Measurements from ENCODE around the gene PHRF1.
"Not testable (repeated sequence)": the region's sequence is repeated elsewhere in the genome, so short reads cannot be mapped to it uniquely, and the experiment has no call there.

Gene PHRF1

DNA sequence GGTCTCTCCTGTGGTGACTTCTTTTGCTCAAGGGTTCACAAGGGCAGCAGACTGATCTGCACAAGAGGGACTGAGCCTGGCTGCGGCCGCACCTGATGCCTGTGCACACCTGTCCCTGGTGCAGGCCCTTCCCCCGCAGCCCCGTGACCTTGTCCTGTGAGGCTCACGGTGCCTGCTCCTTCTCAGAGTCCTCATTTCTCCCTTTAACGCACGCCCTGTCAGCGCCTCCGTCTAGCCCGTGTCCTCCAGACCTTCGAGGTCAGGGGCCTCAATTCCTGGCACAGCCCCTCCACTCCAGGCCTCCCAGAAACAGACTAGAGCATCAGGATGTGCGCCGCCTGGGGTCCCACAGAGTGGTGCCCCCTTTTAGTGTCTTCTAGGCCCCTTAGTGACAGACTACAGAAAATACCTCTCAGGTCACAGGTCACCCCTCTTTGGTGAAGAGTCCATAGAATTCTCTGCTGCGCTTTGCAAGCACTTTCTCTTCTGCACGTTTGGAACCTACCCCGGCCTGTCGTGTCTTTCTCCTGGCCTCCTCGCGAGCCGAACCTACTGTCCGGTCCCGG lies 59.8 kb downstream of the PHRF1 start:
- no peak for DNase-seq (ENCODE audit: low read depth)

DNA sequence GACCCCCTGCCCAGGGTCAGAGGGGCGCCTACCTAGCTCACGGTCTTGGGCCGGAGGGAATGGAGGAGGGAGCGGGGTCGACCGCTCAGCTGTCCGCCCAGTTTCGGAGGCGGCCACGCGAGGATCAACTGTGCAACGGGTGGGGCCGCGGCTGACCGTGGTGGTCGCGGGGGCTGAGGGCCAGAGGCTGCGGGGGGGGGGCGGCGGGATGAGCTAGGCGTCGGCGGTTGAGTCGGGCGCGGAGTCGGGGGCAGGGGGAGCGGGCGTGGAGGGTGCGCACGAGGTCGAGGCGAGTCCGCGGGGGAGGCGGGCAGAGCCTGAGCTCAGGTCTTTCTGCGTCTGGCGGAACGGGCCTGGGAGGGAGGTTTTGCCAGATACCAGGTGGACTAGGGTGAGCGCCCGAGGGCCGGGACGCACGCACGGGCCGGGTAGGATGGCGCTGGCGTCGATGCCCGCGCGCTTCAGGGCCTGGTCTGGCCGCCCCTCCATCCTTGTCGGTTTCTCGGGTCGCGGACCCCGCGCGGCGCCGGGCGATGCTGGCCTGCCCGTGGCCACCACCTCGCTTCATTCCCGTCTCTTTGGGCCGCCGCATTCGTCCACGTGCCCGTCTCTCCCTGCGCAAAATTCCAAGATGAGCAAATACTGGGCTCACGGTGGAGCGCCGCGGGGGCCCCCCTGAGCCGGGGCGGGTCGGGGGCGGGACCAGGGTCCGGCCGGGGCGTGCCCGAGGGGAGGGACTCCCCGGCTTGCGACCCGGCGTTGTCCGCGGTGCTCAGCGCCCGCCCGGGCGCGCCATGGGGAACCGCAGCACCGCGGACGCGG lies 60.5 kb downstream of the PHRF1 start, which contains the start of gene DRD4:
Gene DRD4 (plus strand): TSS at position 759 of the 822 bp plus-strand sequence. CDS start 36 bp downstream, at position 795.
- DNase-seq (ENCODE audit: low read depth) = no peak

DNA sequence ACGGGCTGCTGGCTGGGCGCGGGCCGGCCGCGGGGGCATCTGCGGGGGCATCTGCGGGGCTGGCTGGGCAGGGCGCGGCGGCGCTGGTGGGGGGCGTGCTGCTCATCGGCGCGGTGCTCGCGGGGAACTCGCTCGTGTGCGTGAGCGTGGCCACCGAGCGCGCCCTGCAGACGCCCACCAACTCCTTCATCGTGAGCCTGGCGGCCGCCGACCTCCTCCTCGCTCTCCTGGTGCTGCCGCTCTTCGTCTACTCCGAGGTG lies 61.0 kb downstream of the PHRF1 start:
- no peak for DNase-seq (ENCODE audit: low read depth)

DNA sequence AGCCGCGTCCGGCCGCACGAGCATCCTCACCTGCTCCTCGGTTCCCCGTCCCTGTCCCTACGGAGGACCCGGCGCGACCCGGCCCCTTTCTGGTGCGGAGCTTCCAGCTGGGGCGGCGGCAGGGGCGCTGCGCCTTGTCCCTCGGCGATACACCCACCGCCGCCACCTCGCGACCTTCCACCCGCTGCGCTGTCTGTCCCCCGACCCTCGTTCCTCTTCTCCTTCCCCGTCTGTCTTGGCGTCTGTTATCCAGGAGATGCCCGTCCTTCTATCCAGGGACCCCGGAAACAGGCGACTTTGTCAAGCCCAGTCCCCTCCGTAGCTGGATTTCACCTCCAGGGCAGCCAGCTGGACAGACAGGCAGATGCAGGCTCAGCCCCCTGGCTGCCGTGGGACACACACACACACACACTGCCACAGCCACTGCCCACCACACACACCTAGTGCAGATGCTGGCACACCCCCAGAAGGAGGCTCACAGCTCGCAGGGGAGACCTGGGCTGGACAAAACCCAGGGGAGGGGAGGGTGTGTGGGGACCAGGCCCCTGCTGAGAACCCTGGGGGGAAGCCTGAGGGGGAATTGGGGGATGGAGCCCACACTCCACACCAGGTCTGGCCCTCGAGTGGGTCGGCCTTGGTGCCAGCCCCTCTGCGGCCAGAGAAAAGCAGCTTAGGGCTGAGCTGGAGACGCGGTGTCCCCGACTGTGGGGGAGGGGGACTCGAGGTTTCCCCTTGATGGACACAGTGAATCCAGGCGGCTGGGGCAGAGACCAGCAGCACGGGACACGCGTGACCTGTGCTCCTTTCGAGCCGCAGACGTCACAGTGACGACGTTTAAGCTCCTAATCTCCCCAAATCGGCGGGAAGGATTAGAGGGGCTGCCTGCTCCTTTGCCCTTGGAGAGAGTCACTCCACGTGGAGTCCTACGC lies 61.6 kb downstream of the PHRF1 start:
- DNase-seq (ENCODE audit: low read depth) = no peak

DNA sequence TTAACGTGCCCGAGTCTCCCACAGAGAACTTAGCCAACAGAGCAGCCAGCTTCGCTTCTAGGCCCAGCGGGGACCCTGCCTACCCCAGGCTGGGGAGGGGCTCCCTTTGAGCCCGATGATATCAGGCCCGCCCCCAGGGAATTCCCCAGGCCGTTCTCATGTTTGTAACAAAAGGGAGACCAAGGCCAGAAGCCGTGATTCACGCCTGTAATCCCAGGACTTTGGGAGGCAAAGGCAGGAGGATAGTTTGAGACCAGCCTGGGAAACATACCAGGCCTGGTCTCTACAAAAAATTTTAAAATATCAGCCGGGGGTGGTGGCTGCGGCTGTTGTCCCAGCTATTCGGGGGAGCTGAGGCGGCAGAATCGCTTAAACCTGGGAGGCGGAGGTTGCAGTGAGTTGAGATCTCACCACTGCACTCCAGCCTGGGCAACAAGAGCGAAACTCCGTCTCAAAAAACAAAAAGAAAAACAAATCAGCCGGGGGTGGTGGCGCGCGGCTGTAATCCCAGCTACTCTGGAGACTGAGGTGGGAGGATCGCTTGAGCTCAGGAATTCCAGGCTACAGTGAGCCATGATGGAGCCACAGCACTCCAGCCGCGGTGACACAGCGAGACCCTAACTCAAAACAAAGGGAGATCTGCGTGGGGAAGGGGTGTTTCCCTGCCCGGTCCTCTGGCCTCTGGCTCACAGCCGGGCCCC lies 62.5 kb downstream of the PHRF1 start:
- no peak for DNase-seq (ENCODE audit: low read depth)

DNA sequence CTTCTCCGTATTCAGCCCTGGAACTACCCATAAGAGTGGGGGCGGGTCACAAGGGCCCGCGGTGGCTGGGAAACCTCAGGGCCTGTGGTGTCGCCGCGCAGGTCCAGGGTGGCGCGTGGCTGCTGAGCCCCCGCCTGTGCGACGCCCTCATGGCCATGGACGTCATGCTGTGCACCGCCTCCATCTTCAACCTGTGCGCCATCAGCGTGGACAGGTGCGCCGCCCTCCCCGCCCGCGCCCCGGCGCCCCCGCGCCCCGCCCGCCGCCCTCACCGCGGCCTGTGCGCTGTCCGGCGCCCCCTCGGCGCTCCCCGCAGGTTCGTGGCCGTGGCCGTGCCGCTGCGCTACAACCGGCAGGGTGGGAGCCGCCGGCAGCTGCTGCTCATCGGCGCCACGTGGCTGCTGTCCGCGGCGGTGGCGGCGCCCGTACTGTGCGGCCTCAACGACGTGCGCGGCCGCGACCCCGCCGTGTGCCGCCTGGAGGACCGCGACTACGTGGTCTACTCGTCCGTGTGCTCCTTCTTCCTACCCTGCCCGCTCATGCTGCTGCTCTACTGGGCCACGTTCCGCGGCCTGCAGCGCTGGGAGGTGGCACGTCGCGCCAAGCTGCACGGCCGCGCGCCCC lies 63.2 kb downstream of the PHRF1 start:
- DNase-seq (ENCODE audit: low read depth) = no peak

DNA sequence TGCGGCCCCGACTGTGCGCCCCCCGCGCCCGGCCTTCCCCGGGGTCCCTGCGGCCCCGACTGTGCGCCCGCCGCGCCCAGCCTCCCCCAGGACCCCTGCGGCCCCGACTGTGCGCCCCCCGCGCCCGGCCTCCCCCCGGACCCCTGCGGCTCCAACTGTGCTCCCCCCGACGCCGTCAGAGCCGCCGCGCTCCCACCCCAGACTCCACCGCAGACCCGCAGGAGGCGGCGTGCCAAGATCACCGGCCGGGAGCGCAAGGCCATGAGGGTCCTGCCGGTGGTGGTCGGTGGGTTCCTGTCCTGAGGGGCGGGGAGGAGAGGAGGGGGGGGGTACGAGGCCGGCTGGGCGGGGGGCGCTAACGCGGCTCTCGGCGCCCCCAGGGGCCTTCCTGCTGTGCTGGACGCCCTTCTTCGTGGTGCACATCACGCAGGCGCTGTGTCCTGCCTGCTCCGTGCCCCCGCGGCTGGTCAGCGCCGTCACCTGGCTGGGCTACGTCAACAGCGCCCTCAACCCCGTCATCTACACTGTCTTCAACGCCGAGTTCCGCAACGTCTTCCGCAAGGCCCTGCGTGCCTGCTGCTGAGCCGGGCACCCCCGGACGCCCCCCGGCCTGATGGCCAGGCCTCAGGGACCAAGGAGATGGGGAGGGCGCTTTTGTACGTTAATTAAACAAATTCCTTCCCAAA lies 63.9 kb downstream of the PHRF1 start:
- no peak for DNase-seq (ENCODE audit: low read depth)

DNA sequence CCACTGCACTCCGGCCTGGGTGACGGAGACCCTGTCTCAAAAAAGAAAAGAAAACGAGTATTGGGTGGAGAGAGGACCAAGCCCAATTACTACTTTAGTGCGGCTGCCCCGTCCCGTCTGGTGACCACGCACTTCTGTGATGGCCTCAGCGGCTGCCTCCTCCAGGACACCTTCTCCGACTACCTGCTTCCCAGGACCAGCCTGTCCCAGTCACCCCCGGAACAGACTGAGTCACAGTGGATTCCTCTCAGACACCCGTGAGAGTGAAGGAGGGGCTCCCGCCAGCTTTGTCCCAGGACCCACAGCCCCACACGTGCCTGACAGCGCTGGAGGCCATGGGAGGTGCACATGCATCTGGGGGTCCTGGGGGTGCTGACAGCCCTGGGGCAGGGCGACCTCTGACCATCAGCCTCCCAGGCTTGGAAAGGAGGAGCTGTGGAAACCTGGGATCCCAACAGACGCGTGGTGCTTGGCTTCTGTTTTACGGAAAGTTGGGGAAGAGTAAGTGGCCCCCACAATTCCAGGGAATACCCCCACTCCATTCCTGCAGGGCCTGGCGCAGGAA lies 65.6 kb downstream of the PHRF1 start:
- DNase-seq (ENCODE audit: low read depth) = no peak

DNA sequence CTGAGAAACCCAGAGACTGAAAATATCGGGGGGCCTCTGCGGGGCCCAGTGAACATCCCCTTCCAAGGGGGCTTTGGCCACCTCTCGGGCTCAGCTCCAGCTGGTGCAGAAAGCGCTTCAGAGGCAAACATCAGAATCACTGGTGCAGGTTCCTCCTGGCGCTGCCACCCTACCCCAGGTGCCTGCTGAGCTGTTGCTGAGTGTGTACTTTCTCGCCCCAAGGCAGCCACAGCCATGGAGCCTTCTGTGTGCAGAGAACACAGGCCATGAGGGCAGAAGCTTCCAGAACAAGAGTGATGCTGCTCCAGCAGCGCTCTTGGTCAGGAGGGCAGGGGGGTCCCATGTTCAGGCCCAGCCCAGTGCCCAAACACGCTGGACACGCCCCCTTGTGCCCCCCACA lies 67.1 kb downstream of the PHRF1 start:
- DNase-seq (ENCODE audit: low read depth) = no peak

DNA sequence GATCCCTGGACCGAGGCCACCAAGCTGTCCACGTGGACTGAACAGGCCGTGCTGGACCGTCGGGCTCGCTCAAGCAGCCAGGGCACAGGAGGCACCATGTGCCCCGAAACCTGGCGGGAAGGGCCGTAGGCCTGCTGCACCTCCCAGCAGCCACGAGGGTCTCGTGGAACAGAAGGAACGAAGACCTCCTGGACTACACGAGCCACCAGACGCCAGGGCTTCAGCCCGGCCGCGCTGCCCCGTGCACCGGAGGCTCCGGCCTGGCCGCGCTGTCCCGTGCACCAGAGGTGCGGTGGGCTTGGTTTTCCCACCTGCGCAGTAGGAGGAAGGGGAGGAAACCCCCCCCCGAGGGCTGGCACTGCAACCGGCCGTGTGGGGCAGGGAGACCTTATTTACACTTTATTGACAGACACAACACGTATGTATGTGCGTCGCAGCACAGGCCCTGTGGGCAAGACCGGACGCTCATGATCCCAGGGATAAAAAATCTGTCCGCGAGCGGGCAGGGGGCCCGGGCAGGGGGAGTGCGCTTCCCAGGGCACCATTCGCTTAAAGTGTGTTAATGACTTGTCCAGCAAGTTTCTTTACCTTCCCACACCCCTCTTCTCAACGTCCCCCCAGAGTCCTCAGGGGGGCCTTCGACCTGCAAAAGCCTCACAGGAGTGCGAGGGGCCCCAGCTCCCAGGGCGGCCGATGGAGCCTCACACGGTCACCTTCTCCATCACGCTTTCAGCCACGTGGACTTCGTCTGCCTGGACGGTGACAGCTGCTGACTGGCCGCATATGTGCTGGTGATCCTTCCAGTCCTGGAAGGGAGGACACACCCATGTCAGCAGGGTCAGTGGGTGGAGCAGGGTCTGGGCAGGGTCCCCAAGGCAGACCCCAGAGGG lies 67.8 kb downstream of the PHRF1 start:
- DNase-seq (ENCODE audit: low read depth) = no peak

DNA sequence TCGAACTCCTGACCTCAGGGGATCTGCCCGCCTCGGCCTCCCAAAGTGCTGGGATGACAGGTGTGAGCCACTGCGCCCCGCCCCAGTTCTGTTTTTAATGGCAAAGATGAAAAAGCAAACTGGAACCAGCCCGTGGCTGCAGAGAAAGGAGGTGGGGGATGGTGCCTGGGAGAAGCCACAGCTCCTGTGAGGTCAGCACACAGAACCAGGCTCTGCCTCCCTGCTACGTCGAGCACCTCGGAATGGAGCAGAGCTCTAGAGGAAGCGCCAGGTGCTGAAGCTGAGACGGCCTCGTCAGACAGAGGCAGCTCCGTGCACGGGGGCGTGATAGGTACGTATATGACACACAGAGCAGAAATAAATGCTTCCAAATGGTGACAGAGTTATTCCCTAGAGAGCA lies 69.3 kb downstream of the PHRF1 start:
- DNase-seq (ENCODE audit: low read depth) = no peak

DNA sequence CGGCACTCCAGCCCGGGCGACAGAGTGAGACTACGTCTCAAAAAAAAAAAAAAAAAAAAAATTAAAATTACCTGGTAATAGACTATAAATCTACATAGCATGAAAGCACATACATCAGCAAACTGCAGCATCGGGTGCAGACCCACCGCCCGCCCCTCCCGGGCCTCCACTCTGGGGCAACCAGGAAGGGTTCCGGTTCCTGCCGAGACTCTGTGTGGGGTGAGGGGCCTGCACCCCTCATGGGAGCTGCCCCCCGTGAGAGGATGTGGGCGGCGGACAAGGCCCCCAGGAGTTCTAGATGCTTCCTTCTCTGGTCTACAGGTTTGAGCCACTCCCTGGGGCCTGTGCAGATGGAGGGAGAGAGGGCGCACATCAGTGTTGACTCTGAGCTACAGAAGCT lies 69.9 kb downstream of the PHRF1 start:
- DNase-seq (ENCODE audit: low read depth) = no peak

DNA sequence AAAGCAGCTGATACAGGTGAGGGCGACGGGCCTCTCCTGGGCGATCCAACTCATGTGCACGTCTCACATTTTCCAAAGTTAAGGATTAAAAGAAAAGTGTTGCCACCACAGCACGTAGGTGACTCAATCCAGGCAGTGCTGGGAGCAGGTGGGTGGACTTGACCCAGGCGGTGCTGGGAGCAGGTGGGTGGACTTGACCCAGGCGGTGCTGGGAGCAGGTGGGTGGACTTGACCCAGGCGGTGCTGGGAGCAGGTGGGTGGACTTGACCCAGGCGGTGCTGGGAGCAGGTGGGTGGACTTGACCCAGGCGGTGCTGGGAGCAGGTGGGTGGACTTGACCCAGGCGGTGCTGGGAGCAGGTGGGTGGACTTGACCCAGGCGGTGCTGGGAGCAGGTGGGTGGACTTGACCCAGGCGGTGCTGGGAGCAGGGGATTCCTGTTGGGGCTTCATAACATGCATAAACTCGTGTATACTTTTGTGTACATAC lies 71.4 kb downstream of the PHRF1 start:
- not testable (repeated sequence) for DNase-seq (ENCODE audit: low read depth)

DNA sequence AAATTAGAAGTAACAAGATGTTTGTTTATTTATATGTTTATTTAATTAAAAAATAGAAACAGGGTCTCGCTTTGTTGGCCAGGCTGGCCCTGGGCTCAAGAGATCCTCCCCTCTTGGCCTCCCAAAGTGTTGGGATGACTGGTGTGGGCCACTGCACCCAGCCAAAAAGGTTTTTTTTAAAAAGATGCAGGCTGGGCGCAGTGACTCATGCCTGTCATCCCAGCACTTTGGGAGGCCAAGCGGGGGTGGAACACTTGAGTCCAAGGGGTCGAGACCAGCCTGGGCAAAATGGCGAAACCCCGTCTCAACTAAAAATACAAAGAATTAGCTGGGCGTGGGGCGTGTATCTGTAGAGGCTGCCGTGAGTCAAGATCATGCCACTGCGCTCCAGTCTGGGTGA lies 74.2 kb downstream of the PHRF1 start:
- no peak for DNase-seq (ENCODE audit: low read depth)

DNA sequence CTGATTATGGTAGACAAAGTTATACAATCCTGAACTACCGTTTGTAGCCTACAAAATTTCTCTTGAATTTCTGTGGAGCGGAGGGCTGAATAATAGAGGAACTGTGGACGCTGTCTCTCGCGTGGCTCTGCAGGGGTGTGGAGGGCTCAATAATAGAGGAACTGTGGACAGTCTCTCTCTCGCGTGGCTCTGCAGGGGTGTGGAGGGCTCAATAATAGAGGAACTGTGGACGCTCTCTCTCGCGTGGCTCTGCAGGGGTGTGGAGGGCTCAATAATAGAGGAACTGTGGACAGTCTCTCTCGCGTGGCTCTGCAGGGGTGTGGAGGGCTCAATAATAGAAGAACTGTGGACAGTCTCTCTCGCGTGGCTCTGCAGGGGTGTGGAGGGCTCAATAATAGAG lies 76.9 kb downstream of the PHRF1 start:
- DNase-seq (ENCODE audit: low read depth) = not testable (repeated sequence)

DNA sequence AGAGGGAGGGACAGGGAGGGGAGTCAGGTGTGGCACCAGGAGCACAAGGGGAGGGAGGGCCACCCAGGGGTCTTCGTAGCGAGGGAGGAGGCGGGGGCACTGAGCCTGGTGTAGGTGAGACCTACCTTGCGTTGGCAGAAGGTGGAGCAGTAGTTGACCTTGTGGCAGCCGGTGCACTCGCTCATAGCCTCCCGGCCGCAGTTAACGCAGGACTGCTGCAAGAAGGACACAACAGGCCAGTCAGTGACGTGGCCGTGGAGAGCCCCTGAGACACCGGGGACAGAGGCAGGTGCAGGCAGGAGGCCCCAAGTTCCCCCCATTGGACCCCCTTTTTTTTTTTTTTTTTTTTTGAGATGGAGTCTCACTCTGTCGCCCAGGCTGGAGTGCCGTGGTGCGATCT lies 77.6 kb downstream of the PHRF1 start:
- no peak for DNase-seq (ENCODE audit: low read depth)

DNA sequence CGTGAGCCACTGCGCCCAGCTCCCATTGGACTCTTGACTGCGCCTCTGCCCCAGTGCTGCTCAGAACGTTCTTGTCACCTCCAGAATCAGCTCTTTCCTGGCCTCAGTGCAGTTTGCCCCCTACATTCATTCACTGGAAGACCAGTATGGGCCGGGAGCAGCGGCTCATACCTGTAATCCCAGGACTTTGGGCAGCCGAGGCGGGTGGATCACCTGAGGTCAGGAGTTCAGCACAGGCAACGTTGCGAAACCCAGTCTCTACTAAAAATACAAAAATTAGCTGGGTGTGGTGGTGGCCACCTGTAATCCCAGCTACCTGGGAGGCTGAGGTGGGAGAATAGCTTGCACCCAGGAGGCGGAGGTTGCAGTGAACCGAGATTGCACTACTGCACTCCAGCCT lies 78.2 kb downstream of the PHRF1 start:
- not testable (repeated sequence) for DNase-seq (ENCODE audit: low read depth)

DNA sequence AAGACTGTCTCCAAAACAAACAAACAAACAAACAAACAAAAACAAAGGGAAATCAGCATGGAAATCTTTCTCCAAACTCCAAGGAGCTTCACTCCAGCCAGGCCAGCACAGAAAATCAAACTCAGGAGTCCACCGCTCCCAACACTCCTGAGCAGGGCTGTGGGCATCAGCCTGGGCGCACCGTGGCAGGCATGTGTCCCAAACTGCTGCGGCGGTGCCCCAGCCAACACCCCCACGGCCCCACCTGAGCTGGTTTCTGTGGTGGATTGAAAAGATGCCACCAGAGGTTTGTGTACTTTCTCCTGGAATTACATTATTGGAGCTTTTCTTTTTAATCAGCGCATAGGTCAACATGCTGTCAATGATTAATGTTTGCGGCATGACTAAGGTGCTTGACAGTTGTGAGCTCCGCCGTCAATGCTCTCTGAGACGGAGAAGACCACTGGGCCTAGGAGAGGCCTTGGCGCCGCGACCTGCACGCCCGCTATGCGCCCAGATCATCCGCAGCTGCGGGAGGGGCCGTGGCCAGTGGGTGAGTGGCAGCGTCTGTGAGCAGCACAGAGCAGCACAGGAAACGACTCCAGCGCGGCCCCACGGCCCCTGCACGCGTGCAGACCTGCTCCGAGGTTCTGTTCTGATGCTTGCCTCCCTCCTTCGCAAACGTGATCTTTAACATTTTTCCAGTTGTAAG lies 78.9 kb downstream of the PHRF1 start:
- DNase-seq (ENCODE audit: low read depth) = no peak

DNA sequence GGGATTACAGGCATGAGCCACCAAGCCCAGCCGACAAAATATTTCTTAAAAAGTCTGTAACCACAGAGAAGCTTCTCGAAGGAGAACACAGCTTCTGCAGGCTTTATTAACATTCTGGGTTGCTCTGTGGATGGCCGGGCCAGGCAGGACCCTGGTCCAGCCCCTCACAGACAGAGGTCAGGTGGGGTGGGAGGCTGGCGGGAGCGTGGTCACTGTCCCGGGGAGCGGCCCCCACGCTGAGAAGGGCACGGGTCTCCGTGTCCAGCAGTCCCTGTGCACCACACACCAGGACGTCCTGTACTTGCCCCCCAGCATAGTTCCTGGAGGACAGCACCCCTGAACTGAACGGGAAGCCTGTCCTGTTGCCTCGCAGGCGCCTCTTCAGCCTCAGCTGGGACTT lies 80.2 kb downstream of the PHRF1 start:
- no peak for DNase-seq (ENCODE audit: low read depth)
